SK-N-SH (cell line): Measurements from ENCODE around the gene KLRC3. TPM values are rescaled to one million over a fixed set of nuclear protein-coding genes. Genes with fewer than 3 reads are reported as not detected.

Experiments used
- CTCF ChIA-PET: fragments of 300-600, 350-600 bp; formaldehyde crosslinking; extraction: SDS; loops from one replicate; lab custom pipeline; 2021; lab: Yijun Ruan, JAX
- POLR2A ChIA-PET: fragments of 350-600 bp; sonication (Branson Sonifier 250); formaldehyde crosslinking; extraction: SDS; loops from one replicate; lab custom pipeline; 2020; ENCODE audit warnings: antibody characterized with exemption, inconsistent platforms; lab: Yijun Ruan, JAX
- DNase-seq: peaks from one replicate; pipeline ENCODE4 v3.0.0; 2012
- H2AFZ ChIP-seq: fragments of 200-600 bp; sonication (generic); 2 replicates; pipeline ENCODE4 v1.8.1; 2016; ENCODE audit warnings: antibody characterized with exemption, mild to moderate bottlenecking, low read depth
- H3F3A ChIP-seq: fragments of 200-600 bp; sonication (generic); replicated peaks from 2 replicates; pipeline ENCODE3; 2016; ENCODE audit warnings: antibody characterized with exemption, mild to moderate bottlenecking; ENCODE audit not compliant: insufficient read depth
- H3K27ac ChIP-seq, 2 experiments: fragments of 200-500 bp in 1 of 2; fragments of 200-600 bp in 1 of 2; sonication (Bioruptor generic) in 1 of 2; sonication (generic), shearing (Covaris generic) in 1 of 2; 2 replicates each; pipeline versions ENCODE4 v1.5.1 to v1.6.1; 2014 to 2016; ENCODE audit warnings: low read depth in 2 of 2, inconsistent platforms in 1 of 2, low read length in 1 of 2, mild to moderate bottlenecking in 1 of 2, mixed read lengths in 1 of 2
- H3K27me3 ChIP-seq: fragments of 200-600 bp; sonication (generic), shearing (Covaris generic); 2 replicates; pipeline ENCODE4 v1.6.1; 2016; ENCODE audit warnings: mixed run types; ENCODE audit not compliant: insufficient read depth
- H3K36me3 ChIP-seq, 2 experiments: fragments of 200-500 bp in 1 of 2; fragments of 200-600 bp in 1 of 2; sonication (Bioruptor generic) in 1 of 2; sonication (generic) in 1 of 2; replicated peaks in 1 of 2; 2 replicates each; pipeline versions ENCODE3 to v1.5.1; 2014 to 2016; ENCODE audit warnings: low read length in 1 of 2, mild to moderate bottlenecking in 1 of 2; ENCODE audit not compliant: insufficient read depth in 2 of 2, control insufficient read depth in 1 of 2
- H3K4me1 ChIP-seq, 2 experiments: fragments of 200-500 bp in 1 of 2; fragments of 200-600 bp in 1 of 2; sonication (Bioruptor generic) in 1 of 2; sonication (generic), shearing (Covaris generic) in 1 of 2; 2 replicates each; pipeline versions ENCODE4 v1.5.1 to v1.6.1; 2014 to 2016; ENCODE audit warnings: low read depth in 1 of 2, low read length in 1 of 2, mixed run types in 1 of 2; ENCODE audit not compliant: insufficient read depth in 2 of 2, control insufficient read depth in 1 of 2
- H3K4me2 ChIP-seq: fragments of 200-600 bp; sonication (generic), shearing (Covaris generic); 2 replicates; pipeline ENCODE4 v1.6.1; 2017; ENCODE audit warnings: mixed run types
- H3K4me3 ChIP-seq, 2 experiments: fragments of 200-500 bp in 1 of 2; fragments of 200-600 bp in 1 of 2; sonication (Bioruptor generic) in 1 of 2; sonication (generic), shearing (Covaris generic) in 1 of 2; 2 replicates each; pipeline versions ENCODE4 v1.5.1 to v1.8.1; 2014 to 2016; ENCODE audit warnings: low read depth in 2 of 2, inconsistent platforms in 1 of 2, low read length in 1 of 2, mild to moderate bottlenecking in 1 of 2, mixed read lengths in 1 of 2, moderate library complexity in 1 of 2
- H3K79me2 ChIP-seq: fragments of 200-600 bp; sonication (generic); 2 replicates; pipeline ENCODE4 v1.8.1; 2017; ENCODE audit warnings: mild to moderate bottlenecking; ENCODE audit not compliant: insufficient read depth
- H3K9ac ChIP-seq: fragments of 200-600 bp; sonication (generic); 2 replicates; pipeline ENCODE4 v1.6.1; 2017; ENCODE audit warnings: mixed run types
- H3K9me2 ChIP-seq: fragments of 200-600 bp; sonication (generic); 2 replicates; pipeline ENCODE4 v1.6.1; 2017; ENCODE audit warnings: mixed run types
- H3K9me3 ChIP-seq: fragments of 200-600 bp; sonication (generic); 2 replicates; pipeline ENCODE4 v1.6.1; 2017; ENCODE audit warnings: mixed run types, mild to moderate bottlenecking, moderate library complexity
- H4K20me1 ChIP-seq: fragments of 200-600 bp; sonication (generic); 2 replicates; pipeline ENCODE4 v1.6.1; 2017; ENCODE audit warnings: mild to moderate bottlenecking, mixed run types; ENCODE audit not compliant: insufficient read depth
- ELF1 ChIP-seq: IDR thresholded peaks from 2 replicates; pipeline ENCODE4 v1.4.0; 2012
- EP300 ChIP-seq, 2 experiments: IDR thresholded peaks; 2 replicates each; pipeline versions ENCODE4 v1.4.0 to v1.6.1; 2012; ENCODE audit warnings: borderline replicate concordance in 1 of 2, low read depth in 1 of 2, low read length in 1 of 2
- EZH2phosphoT487 ChIP-seq: fragments of 200-600 bp; sonication (generic); IDR thresholded peaks from 2 replicates; pipeline ENCODE4 v1.6.1; 2017; ENCODE audit warnings: low read depth, mixed run types, mild to moderate bottlenecking, antibody characterized with exemption, moderate library complexity, borderline replicate concordance
- FOSL2 ChIP-seq: IDR thresholded peaks from 2 replicates; pipeline ENCODE4 v1.4.0; 2012; ENCODE audit warnings: low read depth, mild to moderate bottlenecking, moderate library complexity, borderline replicate concordance
- FOXJ3 ChIP-seq: sonication (generic); formaldehyde crosslinking; IDR thresholded peaks from 2 replicates; pipeline ENCODE4 v1.5.1; 2020; ENCODE audit warnings: mild to moderate bottlenecking, missing genetic modification reagents
- IRF3 ChIP-seq: fragments of 150-350 bp; IDR thresholded peaks from 2 replicates; pipeline ENCODE4 v1.6.1; 2016; ENCODE audit warnings: mild to moderate bottlenecking, low read depth, low read length
- NRF1 ChIP-seq: IDR thresholded peaks from 2 replicates; pipeline ENCODE4 v1.6.1; 2012; ENCODE audit warnings: low read depth, mild to moderate bottlenecking, low read length
- POLR2AphosphoS5 ChIP-seq: IDR thresholded peaks from 2 replicates; pipeline ENCODE4 v1.6.1; 2012; ENCODE audit warnings: low read depth, low read length
- RCOR1 ChIP-seq: fragments of 150-350 bp; IDR thresholded peaks from 2 replicates; pipeline ENCODE4 v1.6.1; 2017; ENCODE audit warnings: antibody characterized with exemption, low read length
- REST ChIP-seq: IDR thresholded peaks from 2 replicates; pipeline ENCODE4 v1.6.1; 2012; ENCODE audit warnings: mild to moderate bottlenecking, low read depth, low read length, moderate library complexity
- RFX5 ChIP-seq: IDR thresholded peaks from 2 replicates; pipeline ENCODE4 v1.6.1; 2012; ENCODE audit warnings: mild to moderate bottlenecking, improper control_type of control experiment, low read length
- SMC3 ChIP-seq: IDR thresholded peaks from 2 replicates; pipeline ENCODE4 v1.6.1; 2012; ENCODE audit warnings: low read depth, low read length, improper control_type of control experiment
- TAF1 ChIP-seq: IDR thresholded peaks from 2 replicates; pipeline ENCODE4 v1.6.1; 2012; ENCODE audit warnings: low read depth, mild to moderate bottlenecking, low read length, moderate library complexity, borderline replicate concordance
- YY1 ChIP-seq: IDR thresholded peaks from 2 replicates; pipeline ENCODE4 v1.4.0; 2012; ENCODE audit warnings: low read depth, mild to moderate bottlenecking
- ZBTB33 ChIP-seq: IDR thresholded peaks from 2 replicates; pipeline ENCODE4 v1.4.0; 2012; ENCODE audit warnings: low read depth, borderline replicate concordance
- WGBS: methylation state at CpG from one replicate; pipeline ENCODE4 v1.1.6; 2017; ENCODE audit warnings: low lambda C conversion rate; 5-methylcytosine and 5-hydroxymethylcytosine counted together
- polyA plus RNA-seq, 3 experiments: library from polyadenylated mRNA; depleted of rRNA; stranded (reverse); fragments of >200 nt; gene quantifications; 2 replicates each; pipeline ENCODE4 v1.2.3, GENCODE V29; 2012

KLRC3 gene
- polyA plus RNA-seq, 1 of the 3 experiments (the other 2 are of a cell fraction) = not detected

- no peak overlapping the region for H3K4me2 ChIP-seq
- no peak overlapping the region for H3K4me3 ChIP-seq
- ChIA-PET POLR2A (no interaction called here), CTCF (no interaction called here)
- H3K27ac ChIP-seq = no peak overlapping the region
- H3K9me3 ChIP-seq = no peaks in the 10 kb centered on the region
- no peaks in the 10 kb centered on the region for H3K79me2 ChIP-seq
- no peaks in the 10 kb centered on the region for H4K20me1 ChIP-seq
- H3K9ac ChIP-seq = no peak overlapping the region
- H3K36me3 ChIP-seq = no peaks in the 10 kb centered on the region
- 85% methylated on average over 9 of the region's 9 CpGs for WGBS
- H3F3A ChIP-seq = no peaks in the 10 kb centered on the region
- no peak for DNase-seq
- H3K27me3 ChIP-seq = no peaks in the 10 kb centered on the region
- TF ChIP-seq POLR2AphosphoS5 (no peak), NRF1 (no peak), FOSL2 (no peak), YY1 (no peak), REST (no peak), EZH2phosphoT487 (no peak), EP300 (IDR thresholded peaks at IDR 0.05; ENCODE audit: borderline replicate concordance in 1 of 2, low read depth in 1 of 2, low read length in 1 of 2) (no peak), RFX5 (no peak), ELF1 (no peak), FOXJ3 (CRISPR knock-in tag) (no peak), ZBTB33 (no peak)
- no peak overlapping the region for H2AFZ ChIP-seq
- no peaks in the 10 kb centered on the region for H3K9me2 ChIP-seq
- peaks cover 0 to 9% of the 10 kb centered on the region in 2 experiments; a peak in 1 of 4 replicates for H3K4me1 ChIP-seq
Observed at GRCh38 chr12:10362828-10363657, 57.4 kb downstream of the KLRC3 start.

- Histone ChIP-seq H3F3A (no peaks in the 10 kb centered on the region), H3K36me3 (no peaks in the 10 kb centered on the region), H3K9me3 (no peaks in the 10 kb centered on the region)
- CTCF ChIA-PET = no interaction called here
- WGBS = 55% methylated on average over 3 of the region's 3 CpGs
- TF ChIP-seq RCOR1 (no peak), ZBTB33 (no peak), SMC3 (no peak), IRF3 (no peak), TAF1 (no peak), RFX5 (no peak)
- TF ChIP-seq, all 33 proteins: peak for 0
- no peak overlapping the region for H3K4me3 ChIP-seq
- H3K79me2 ChIP-seq = no peaks in the 10 kb centered on the region
- no peaks in the 10 kb centered on the region for H3K27me3 ChIP-seq
- no peak overlapping the region for H2AFZ ChIP-seq
- H3K4me2 ChIP-seq = no peak overlapping the region
- no peaks in the 10 kb centered on the region for H4K20me1 ChIP-seq
- POLR2A ChIA-PET = no interaction called here
- DNase-seq = no peak
- H3K9ac ChIP-seq = no peak overlapping the region
- no peaks in the 10 kb centered on the region for H3K9me2 ChIP-seq
- no peak overlapping the region for H3K27ac ChIP-seq
- H3K4me1 ChIP-seq = peaks cover 0 to 9% of the 10 kb centered on the region in 2 experiments; a peak in 1 of 4 replicates
Observed at GRCh38 chr12:10362325-10362724, 58.1 kb downstream of the KLRC3 start.
